B cell (primary cell): ENCODE data around the gene XPO4. TPM values are rescaled to one million over a fixed set of nuclear protein-coding genes. Genes with fewer than 3 reads are reported as not detected.
"Not testable (repeated sequence)": the region's sequence is repeated elsewhere in the genome, so short reads cannot be mapped to it uniquely, and the experiment has no call there.

Experiments
- ATAC-seq: fragments of 200-7000 bp; cut with Tn5 transposase; one replicate; pipeline ENCODE4 v1.10.0; 2021; ENCODE audit warnings: low read depth, mild to moderate bottlenecking, moderate number of reproducible peaks, moderate library complexity
- CTCF ChIA-PET: fragments of 350-600 bp; sonication (Branson Sonifier 250); formaldehyde crosslinking; loops from one replicate; lab custom pipeline; 2021; ENCODE audit warnings: antibody characterized with exemption, inconsistent platforms; lab: Charles Lee
- POLR2A ChIA-PET: fragments of 350-600 bp; sonication (Branson Sonifier 250); formaldehyde crosslinking; loops from one replicate; lab custom pipeline; 2021; ENCODE audit warnings: antibody characterized with exemption; lab: Charles Lee
- DNase-seq: peaks from one replicate; pipeline ENCODE4 v3.0.0; 2013
- H2AFZ ChIP-seq: 2 replicates; pipeline ENCODE4 v1.6.1; 2012; ENCODE audit warnings: mild to moderate bottlenecking, low read depth, low read length; ENCODE audit not compliant: insufficient read depth, poor library complexity, severe bottlenecking
- H3K27ac ChIP-seq, 2 donors: 1 replicate in 1 of 2; 2 replicates in 1 of 2; pipeline ENCODE4 v1.5.1; 2012 to 2013; ENCODE audit warnings: low read length in 2 of 2, mild to moderate bottlenecking in 2 of 2, moderate library complexity in 1 of 2
- H3K27me3 ChIP-seq, 4 experiments: fragments of 200-600 bp in 1 of 4; sonication (generic) in 1 of 4; replicated peaks in 1 of 4; 1 replicate in 2 of 4; 2 replicates in 2 of 4; pipeline versions ENCODE4 v1.6.1 to v1.7.0; 2013 to 2016; ENCODE audit warnings: low read length in 3 of 4, mild to moderate bottlenecking in 2 of 4, mixed read lengths in 1 of 4, moderate library complexity in 1 of 4; ENCODE audit not compliant: insufficient read depth in 4 of 4, control insufficient read depth in 3 of 4; ENCODE audit errors: control extremely low read depth in 1 of 4
- H3K36me3 ChIP-seq, 2 experiments: replicated peaks in 1 of 2; 1 replicate in 1 of 2; 2 replicates in 1 of 2; pipeline versions ENCODE4 v1.6.1 to v1.7.1; 2013; ENCODE audit warnings: low read length in 1 of 2; ENCODE audit not compliant: insufficient read depth in 2 of 2, control insufficient read depth in 1 of 2; ENCODE audit errors: control extremely low read depth in 1 of 2, extremely low read depth in 1 of 2
- H3K4me1 ChIP-seq, 2 donors: fragments of 200-600 bp in 1 of 2; sonication (generic) in 1 of 2; 1 replicate in 1 of 2; 2 replicates in 1 of 2; pipeline versions ENCODE4 v1.5.1 to v1.6.1; 2013 to 2017; ENCODE audit warnings: low read length in 2 of 2; ENCODE audit not compliant: control insufficient read depth in 2 of 2, insufficient read depth in 2 of 2
- H3K4me2 ChIP-seq: replicated peaks from 2 replicates; pipeline ENCODE3; 2012; ENCODE audit warnings: mild to moderate bottlenecking, low read depth, low read length; ENCODE audit not compliant: poor library complexity, severe bottlenecking
- H3K4me3 ChIP-seq, 5 experiments: fragments of 200-600 bp in 1 of 5; sonication (generic) in 1 of 5; 1 replicate in 3 of 5; 2 replicates in 2 of 5; pipeline versions ENCODE4 v1.5.1 to v1.7.0; 2011 to 2016; ENCODE audit warnings: low read length in 4 of 5, mild to moderate bottlenecking in 4 of 5, low read depth in 2 of 5, control low read depth in 1 of 5, moderate library complexity in 1 of 5; ENCODE audit not compliant: insufficient read depth in 1 of 5; ENCODE audit errors: control extremely low read depth in 1 of 5, extremely low read depth in 1 of 5
- H3K79me2 ChIP-seq: fragments of 200-600 bp; sonication (generic); one replicate; pipeline ENCODE4 v1.6.0; 2016; ENCODE audit warnings: low read length; ENCODE audit not compliant: control insufficient read depth, insufficient read depth
- H3K9ac ChIP-seq: fragments of 200-600 bp; sonication (generic); 2 replicates; pipeline ENCODE4 v1.6.1; 2017; ENCODE audit warnings: mild to moderate bottlenecking, low read length, moderate library complexity
- H3K9me3 ChIP-seq, 3 donors: one replicate each; pipeline versions ENCODE4 v1.6.1 to v1.7.1; 2013; ENCODE audit warnings: low read length in 2 of 3; ENCODE audit not compliant: control insufficient read depth in 2 of 3, insufficient read depth in 1 of 3; ENCODE audit errors: control extremely low read depth in 1 of 3
- H4K20me1 ChIP-seq: 2 replicates; pipeline ENCODE4 v1.6.0; 2012; ENCODE audit warnings: mild to moderate bottlenecking, low read length; ENCODE audit not compliant: insufficient read depth, control insufficient read depth, poor library complexity, severe bottlenecking
- H3K27ac Mint-ChIP-seq: one replicate; pipeline ENCODE4 v1.8.0; 2021; ENCODE audit warnings: mixed read lengths
- H3K27me3 Mint-ChIP-seq: one replicate; pipeline ENCODE4 v1.8.0; 2021; ENCODE audit warnings: mixed read lengths
- H3K4me1 Mint-ChIP-seq: one replicate; pipeline ENCODE4 v1.8.0; 2021; ENCODE audit warnings: mixed read lengths
- H3K4me3 Mint-ChIP-seq: one replicate; pipeline ENCODE4 v1.8.0; 2021; ENCODE audit warnings: mixed read lengths
- H3K9me3 Mint-ChIP-seq: one replicate; pipeline ENCODE4 v1.8.0; 2022; ENCODE audit warnings: mixed read lengths; ENCODE audit not compliant: insufficient read depth
- CTCF ChIP-seq: fragments of 200-600 bp; IDR thresholded peaks from one replicate; pipeline ENCODE4 v1.8.0; 2022; ENCODE audit warnings: antibody characterized with exemption, mild to moderate bottlenecking
- EZH2 ChIP-seq: IDR thresholded peaks from 2 replicates; pipeline ENCODE4 v1.6.1; 2012; ENCODE audit warnings: borderline replicate concordance, low read depth, mild to moderate bottlenecking, moderate library complexity, low read length; ENCODE audit not compliant: insufficient read depth, poor library complexity, severe bottlenecking
- WGBS: methylation state at CpG from one replicate; pipeline ENCODE4 v1.1.5; 2013; ENCODE audit warnings: missing lambda C conversion rate; ENCODE audit not compliant: insufficient coverage; 5-methylcytosine and 5-hydroxymethylcytosine counted together
- intact Hi-C: fragments of 100-400 bp; cut with micrococcal nuclease; formaldehyde crosslinking; loops from one replicate; pipeline ENCODE4 v1.10.0; 2022
- polyA plus RNA-seq: library from polyadenylated mRNA; depleted of rRNA; stranded (reverse); fragments of >200 nt; gene quantifications from 2 replicates; pipeline ENCODE4 v1.2.3, GENCODE V29; 2012
- total RNA-seq, 2 donors: library from RNA; stranded (reverse); fragments of 120-200 nt in 1 of 2; gene quantifications; 1 replicate in 1 of 2; 2 replicates in 1 of 2; pipeline versions ENCODE4 v1.2.3 to v1.2.4, GENCODE V29; 2013 to 2022

The XPO4 gene
- total and polyA plus RNA-seq, 2 donors (not counting 1 experiment from before 2014, with no cell fraction given): 6.2 to 25.9 TPM

GRCh38 chr13:20921572-20921971 is 19.0 kb upstream of the XPO4 start:
- Mint-ChIP-seq H3K4me3 (no peak overlapping the region), H3K27me3 (no peaks in the 10 kb centered on the region), H3K9me3 (no peaks in the 10 kb centered on the region), H3K27ac (peak overlapping the region; percentile 26), H3K4me1 (no peaks in the 10 kb centered on the region)
- ATAC-seq: no peak
- DNase-seq: no peak
- Histone ChIP-seq H3K4me1 (no peaks in the 10 kb centered on the region), H4K20me1 (no peaks in the 10 kb centered on the region), H3K27ac (no peak overlapping the region), H3K4me3 (no peak overlapping the region), H2AFZ (no peak overlapping the region), H3K27me3 (no peaks in the 10 kb centered on the region), H3K36me3 (no peaks in the 10 kb centered on the region), H3K9ac (no peak overlapping the region), H3K4me2 (no peak overlapping the region), H3K79me2 (no peaks in the 10 kb centered on the region), H3K9me3 (no peaks in the 10 kb centered on the region)
- CTCF ChIA-PET: interaction anchor here (0.7 to 8.6 kb wide), 3 partner anchors 11 to 428 kb away, joined by 3 to 118 read pairs (median 4); no protein-coding TSS in a partner anchor
- POLR2A ChIA-PET: no interaction called here
- TF ChIP-seq CTCF: no peak
- no peak for TF ChIP-seq EZH2
- intact Hi-C loops: no loop called here
- 95% methylated on average over 2 of the region's 4 CpGs for WGBS

GRCh38 chr13:20915676-20916075 is 13.1 kb upstream of the XPO4 start:
- POLR2A ChIA-PET: not testable (repeated sequence)

More at GRCh38 chr13:20915676-20916075, 13.1 kb upstream of the XPO4 start:
- ATAC-seq, H3K27me3 Mint-ChIP-seq, H3K4me3 ChIP-seq, H3K4me1 Mint-ChIP-seq, H4K20me1 ChIP-seq, H3K4me3 Mint-ChIP-seq, H3K4me2 ChIP-seq, H3K27me3 ChIP-seq, H3K9me3 Mint-ChIP-seq, H3K9me3 ChIP-seq, H3K36me3 ChIP-seq, H3K27ac Mint-ChIP-seq, H3K9ac ChIP-seq, CTCF ChIA-PET, H2AFZ ChIP-seq, intact Hi-C loops, H3K4me1 ChIP-seq, DNase-seq, H3K27ac ChIP-seq, H3K79me2 ChIP-seq: not testable (repeated sequence)
- 72% methylated on average over 3 of the region's 6 CpGs for WGBS
